CD4-positive, alpha-beta T cell treated with Interferon alpha-2 for 1 hour (primary cell): ENCODE results near the gene IMPG1.

Source experiments
- DNase-seq, 2 donors: peaks; one replicate each; pipeline ENCODE4 v3.0.0-alpha.2; 2020 to 2022

IMPG1 gene

GRCh38 chr6:75892384-75892783 is 180.1 kb downstream of the IMPG1 start:
- no peak for DNase-seq

GRCh38 chr6:75884822-75885221 is 187.6 kb downstream of the IMPG1 start:
- DNase-seq: no peak

- no peak for DNase-seq
Observed at GRCh38 chr6:75882734-75883133, 189.7 kb downstream of the IMPG1 start.

DNA sequence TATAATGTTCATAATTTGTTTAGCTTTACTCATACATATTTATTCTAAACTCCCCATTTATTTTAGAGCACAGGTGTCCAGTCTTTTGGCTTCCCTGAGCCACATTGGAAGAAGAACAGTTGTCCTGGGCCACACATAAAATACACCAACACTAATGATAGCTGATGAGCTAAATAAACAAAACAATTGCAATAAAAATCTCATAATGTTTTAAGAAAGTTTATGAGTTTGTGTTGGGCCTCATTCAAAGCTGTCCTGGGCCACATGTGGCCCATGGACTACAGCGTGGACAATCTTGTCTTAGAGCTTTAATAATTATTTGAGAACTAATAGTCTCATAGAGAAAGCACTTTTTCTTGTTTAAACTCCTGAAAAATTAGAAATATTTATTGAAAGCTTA is 192.2 kb downstream of the IMPG1 start:
- no peak for DNase-seq

DNA sequence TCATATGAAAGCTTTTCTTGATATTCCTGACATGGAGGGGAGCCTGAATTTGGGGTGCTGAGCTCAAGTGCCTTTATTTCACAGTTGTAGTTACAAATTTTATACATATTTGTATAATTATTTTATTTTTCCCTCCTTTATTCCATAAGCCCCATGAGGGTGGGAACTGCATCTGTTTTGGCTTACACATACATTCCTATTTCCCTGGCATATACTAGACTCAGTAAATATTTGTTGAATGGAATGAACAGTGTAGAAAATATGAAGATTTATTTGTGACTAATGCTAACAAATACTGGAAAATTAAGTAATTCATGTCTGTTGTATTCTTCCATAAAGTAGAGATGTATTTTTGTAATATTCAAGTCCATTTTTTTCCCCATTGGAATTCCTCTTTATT is 196.3 kb downstream of the IMPG1 start:
- DNase-seq: no peak

DNA sequence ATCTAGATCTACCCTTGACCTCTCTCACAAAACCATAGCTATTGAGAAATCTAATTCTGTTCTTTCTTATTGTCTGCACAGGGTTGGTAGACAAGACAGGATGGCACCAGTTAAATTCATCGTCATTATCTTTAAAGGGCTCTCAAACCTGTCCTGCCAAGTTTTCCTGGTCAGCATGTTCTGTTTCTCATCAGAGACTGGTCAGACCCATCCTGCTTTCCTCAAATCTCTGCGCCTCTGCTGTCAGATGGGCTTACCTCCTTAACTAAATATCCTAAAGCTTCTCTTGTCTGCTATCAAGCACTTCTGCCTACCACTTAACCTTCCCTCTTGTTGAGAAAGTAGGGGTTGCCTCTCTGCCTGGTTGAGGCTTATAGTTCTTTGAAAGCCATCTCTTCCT is 198.2 kb downstream of the IMPG1 start:
- DNase-seq: no peak
